Stimulated activated CD4-positive, alpha-beta T cell treated with anti-CD3 and anti-CD28 coated beads, TNF-alpha, amount 100 ng/mL, for 48 hours (primary cell): ENCODE results near the gene KIAA0753.
A peak's percentile ranks its signal among the peaks of the same experiment; 100 is the strongest.
"Not testable (repeated sequence)": the region's sequence is repeated elsewhere in the genome, so short reads cannot be mapped to it uniquely, and the experiment has no call there.

Experiments used
- DNase-seq, 3 donors: peaks; one replicate each; pipeline ENCODE4 v3.0.0-alpha.2; 2020; ENCODE audit warnings: low read depth in 3 of 3

The KIAA0753 gene

GRCh38 chr17:6668727-6669425 lies 28.4 kb upstream of the KIAA0753 start:
- no peak for DNase-seq

GRCh38 chr17:6668219-6668618 lies 27.7 kb upstream of the KIAA0753 start:
- no peak for DNase-seq

GRCh38 chr17:6667516-6667915 lies 27.0 kb upstream of the KIAA0753 start:
- DNase-seq = no peak

GRCh38 chr17:6666557-6666956 lies 26.0 kb upstream of the KIAA0753 start:
- DNase-seq = no peak

GRCh38 chr17:6666077-6666521 lies 25.6 kb upstream of the KIAA0753 start:
- DNase-seq = peak in 1 of 3 donors; percentile 32

- not testable (repeated sequence) for DNase-seq
Measured at GRCh38 chr17:6663200-6663599, 22.7 kb upstream of the KIAA0753 start.

GRCh38 chr17:6661464-6661848 lies 20.9 kb upstream of the KIAA0753 start:
- no peak for DNase-seq

GRCh38 chr17:6660805-6661463 lies 20.4 kb upstream of the KIAA0753 start:
- no peak for DNase-seq

GRCh38 chr17:6660101-6660500 lies 19.6 kb upstream of the KIAA0753 start:
- no peak for DNase-seq

- DNase-seq = not testable (repeated sequence)
Measured at GRCh38 chr17:6658411-6658810, 17.9 kb upstream of the KIAA0753 start.

- no peak for DNase-seq
Measured at GRCh38 chr17:6657633-6658287, 17.2 kb upstream of the KIAA0753 start.

- not testable (repeated sequence) for DNase-seq
Measured at GRCh38 chr17:6656797-6657632, 16.5 kb upstream of the KIAA0753 start.

- not testable (repeated sequence) for DNase-seq
Measured at GRCh38 chr17:6655732-6656361, 15.3 kb upstream of the KIAA0753 start.

- no peak for DNase-seq
Measured at GRCh38 chr17:6654841-6655731, 14.6 kb upstream of the KIAA0753 start.

GRCh38 chr17:6651919-6652452 lies 11.5 kb upstream of the KIAA0753 start:
- DNase-seq = no peak

- DNase-seq = peak; percentile 92 to 94 (median 93)
Measured at GRCh38 chr17:6651354-6651918, 10.9 kb upstream of the KIAA0753 start, which contains the start of the genes C17orf100 and MED31. Gene C17orf100, plus strand, starts transcription at chr17:6651762. Its CDS starts 152 bp downstream, at chr17:6651914. Gene MED31, minus strand, starts transcription at chr17:6651605. Its CDS starts 77 bp downstream, at chr17:6651528.

GRCh38 chr17:6648181-6648580 lies 7.7 kb upstream of the KIAA0753 start:
- no peak for DNase-seq

- DNase-seq = no peak
Measured at GRCh38 chr17:6643451-6644125, 3.1 kb upstream of the KIAA0753 start.

- DNase-seq = no peak
Measured at GRCh38 chr17:6642592-6642991, 2.1 kb upstream of the KIAA0753 start.
